NK-92 (cell line): ENCODE measurements around the gene ZFYVE1.
A peak's percentile ranks its signal among the peaks of the same experiment; 100 is the strongest.
"Not testable (repeated sequence)": the region's sequence is repeated elsewhere in the genome, so short reads cannot be mapped to it uniquely, and the experiment has no call there.

Source experiments
- DNase-seq: peaks from one replicate; lab custom pipeline; 2025; ENCODE audit not compliant: unreplicated experiment; lab: John Stamatoyannopoulos, UW

The ZFYVE1 gene

GRCh38 chr14:73026845-73027542 lies at the start of gene ZFYVE1:
Gene ZFYVE1, minus strand, starts transcription at chr14:73027106. Its CDS starts 2,598 bp downstream, at chr14:73024508.
- DNase-seq = peak; percentile 49

- DNase-seq = no peak
Observed at GRCh38 chr14:73069585-73069984, 42.7 kb upstream of the ZFYVE1 start.

- DNase-seq = no peak
Observed at GRCh38 chr14:73058922-73059673, 32.2 kb upstream of the ZFYVE1 start.

GRCh38 chr14:73058224-73058921 lies 31.5 kb upstream of the ZFYVE1 start, which contains the start of gene RBM25:
Gene RBM25, plus strand, starts transcription at chr14:73058534. Its CDS starts 13,108 bp downstream, at chr14:73071642.
- peak; percentile 55 for DNase-seq

GRCh38 chr14:73057944-73058223 lies 31.0 kb upstream of the ZFYVE1 start:
- no peak for DNase-seq

GRCh38 chr14:73055251-73055650 lies 28.3 kb upstream of the ZFYVE1 start:
- DNase-seq = no peak

- DNase-seq = no peak
Observed at GRCh38 chr14:73049428-73049827, 22.5 kb upstream of the ZFYVE1 start.

GRCh38 chr14:73047808-73048207 lies 20.9 kb upstream of the ZFYVE1 start:
- DNase-seq = no peak

- not testable (repeated sequence) for DNase-seq
Observed at GRCh38 chr14:73036706-73037450, 10.0 kb upstream of the ZFYVE1 start.

GRCh38 chr14:73027984-73028383 lies 1.1 kb upstream of the ZFYVE1 start:
- no peak for DNase-seq

- DNase-seq = no peak
Observed at GRCh38 chr14:73027546-73027945, 640 bp upstream of the ZFYVE1 start.

GRCh38 chr14:73026243-73026844 lies 562 bp downstream of the ZFYVE1 start:
- DNase-seq = no peak

- no peak for DNase-seq
Observed at GRCh38 chr14:73025544-73025943, 1.4 kb downstream of the ZFYVE1 start.

- no peak for DNase-seq
Observed at GRCh38 chr14:73022051-73022450, 4.9 kb downstream of the ZFYVE1 start.

GRCh38 chr14:73016011-73016410 lies 10.9 kb downstream of the ZFYVE1 start:
- DNase-seq = not testable (repeated sequence)

GRCh38 chr14:73015552-73015951 lies 11.4 kb downstream of the ZFYVE1 start:
- not testable (repeated sequence) for DNase-seq

- no peak for DNase-seq
Observed at GRCh38 chr14:73014105-73014504, 12.8 kb downstream of the ZFYVE1 start.

- DNase-seq = not testable (repeated sequence)
Observed at GRCh38 chr14:73011189-73011588, 15.7 kb downstream of the ZFYVE1 start.

- DNase-seq = no peak
Observed at GRCh38 chr14:73008501-73008900, 18.4 kb downstream of the ZFYVE1 start.

- DNase-seq = no peak
Observed at GRCh38 chr14:73007835-73008234, 19.1 kb downstream of the ZFYVE1 start.

GRCh38 chr14:73004641-73005040 lies 22.3 kb downstream of the ZFYVE1 start:
- DNase-seq = not testable (repeated sequence)
